Glutamatergic neuron (in vitro differentiated cells): ENCODE measurements around the gene TRIM59. TPM values are rescaled to one million over a fixed set of nuclear protein-coding genes. Genes with fewer than 3 reads are reported as not detected.

Experiments
- DNase-seq: peaks from one replicate; pipeline ENCODE4 v3.0.0; 2022
- H3K27ac Mint-ChIP-seq: one replicate; pipeline ENCODE4 v1.8.0; 2020; ENCODE audit warnings: mild to moderate bottlenecking, mixed read lengths, inconsistent platforms; ENCODE audit not compliant: unreplicated experiment
- H3K27me3 Mint-ChIP-seq: one replicate; pipeline ENCODE4 v1.8.0; 2020; ENCODE audit warnings: mild to moderate bottlenecking, moderate library complexity, mixed read lengths, inconsistent platforms; ENCODE audit not compliant: unreplicated experiment
- H3K36me3 Mint-ChIP-seq: one replicate; pipeline ENCODE4 v1.8.0; 2020; ENCODE audit warnings: mild to moderate bottlenecking, mixed read lengths, inconsistent platforms; ENCODE audit not compliant: unreplicated experiment
- H3K4me1 Mint-ChIP-seq: one replicate; pipeline ENCODE4 v1.8.0; 2020; ENCODE audit warnings: mild to moderate bottlenecking, low read depth, mixed read lengths, inconsistent platforms; ENCODE audit not compliant: unreplicated experiment
- H3K4me3 Mint-ChIP-seq: one replicate; pipeline ENCODE4 v1.8.0; 2020; ENCODE audit warnings: mild to moderate bottlenecking, mixed read lengths, inconsistent platforms; ENCODE audit not compliant: unreplicated experiment
- H3K9me3 Mint-ChIP-seq: one replicate; pipeline ENCODE4 v1.8.0; 2020; ENCODE audit warnings: mild to moderate bottlenecking, moderate library complexity, mixed read lengths, inconsistent platforms; ENCODE audit not compliant: unreplicated experiment
- CTCF ChIP-seq: fragments of 200-600 bp; sonication (generic); IDR thresholded peaks from one replicate; pipeline ENCODE4 v1.5.0; 2021; ENCODE audit not compliant: partially characterized antibody, unreplicated experiment
- total RNA-seq: library from RNA; stranded (reverse); fragmentation: NEBNext Ultra II Directional; extraction: Animal tissue kit (Norgen Biotek cat#: 25700); gene quantifications from one replicate; pipeline ENCODE4 v1.2.1, GENCODE V29; 2021; ENCODE audit not compliant: unreplicated experiment

TRIM59 gene
- total RNA-seq, 1 donor from 2014 or later = 10.1 TPM

DNA sequence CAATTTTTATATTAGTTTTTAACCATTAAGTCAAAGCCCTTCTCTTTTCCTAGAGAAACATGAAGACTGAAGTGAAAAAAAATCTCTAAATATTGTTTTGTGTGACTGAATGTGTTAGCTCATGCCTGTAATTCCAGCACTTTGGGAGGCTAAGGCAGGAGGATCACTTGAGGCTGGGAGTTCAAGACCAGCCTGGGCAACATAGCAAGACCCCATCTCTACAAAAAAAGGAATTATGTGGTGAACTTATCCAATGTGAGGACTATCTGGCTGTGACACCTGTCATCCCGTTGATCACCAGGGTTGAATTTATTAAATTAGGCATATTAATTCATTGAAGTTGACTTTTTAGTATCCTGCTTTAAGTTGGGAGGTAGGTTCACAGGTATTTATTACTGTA is 37.1 kb downstream of the TRIM59 start:
- no peak overlapping the region for H3K27ac Mint-ChIP-seq
- no peaks in the 10 kb centered on the region for H3K4me1 Mint-ChIP-seq
- DNase-seq = no peak
- no peaks in the 10 kb centered on the region for H3K36me3 Mint-ChIP-seq
- no peak overlapping the region for H3K4me3 Mint-ChIP-seq
- no peaks in the 10 kb centered on the region for H3K27me3 Mint-ChIP-seq
- no peak for TF ChIP-seq CTCF
- peaks cover 1% of the 10 kb centered on the region for H3K9me3 Mint-ChIP-seq

GRCh38 chr3:160409812-160410610 is 39.6 kb downstream of the TRIM59 start:
- TF ChIP-seq CTCF = no peak
- H3K27ac Mint-ChIP-seq = no peak overlapping the region
- no peaks in the 10 kb centered on the region for H3K27me3 Mint-ChIP-seq
- H3K9me3 Mint-ChIP-seq = peaks cover 1% of the 10 kb centered on the region
- no peak overlapping the region for H3K4me3 Mint-ChIP-seq
- no peaks in the 10 kb centered on the region for H3K4me1 Mint-ChIP-seq
- H3K36me3 Mint-ChIP-seq = no peaks in the 10 kb centered on the region
- DNase-seq = no peak

GRCh38 chr3:160403796-160404470 is 45.7 kb downstream of the TRIM59 start:
- Mint-ChIP-seq H3K9me3 (peaks cover 15% of the 10 kb centered on the region), H3K4me3 (peak overlapping the region; percentile 65), H3K27ac (peak overlapping the region; percentile 23), H3K36me3 (no peaks in the 10 kb centered on the region), H3K4me1 (peaks cover 11% of the 10 kb centered on the region), H3K27me3 (peaks cover 5% of the 10 kb centered on the region)
- no peak for TF ChIP-seq CTCF
- DNase-seq = no peak

DNA sequence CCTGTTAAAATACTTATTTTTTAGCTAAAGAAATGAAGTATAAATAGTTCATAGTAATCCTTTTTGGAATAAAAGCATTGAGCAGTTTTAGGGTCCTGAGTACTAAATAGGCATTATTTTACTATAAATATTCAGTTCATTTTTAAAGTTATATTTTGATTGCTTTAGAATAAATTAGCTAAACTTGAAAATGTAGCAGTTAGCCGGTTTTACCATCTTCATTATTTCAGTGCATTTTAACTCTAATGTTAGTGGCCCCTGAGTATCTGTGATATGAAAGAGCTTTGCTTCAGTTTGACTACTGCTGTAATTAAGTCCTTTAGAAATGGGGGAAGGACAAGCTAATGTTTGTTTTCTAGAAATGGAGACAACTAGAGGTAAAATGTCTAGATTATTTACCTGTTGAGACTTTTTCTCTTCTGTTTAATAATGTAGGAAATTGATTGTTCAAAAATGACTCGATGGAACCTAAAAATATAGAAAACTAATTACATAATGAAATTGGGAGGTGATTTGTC is 46.5 kb downstream of the TRIM59 start:
- H3K27ac Mint-ChIP-seq = peak overlapping the region; percentile 78
- no peaks in the 10 kb centered on the region for H3K36me3 Mint-ChIP-seq

More for the DNA sequence above, 46.5 kb downstream of the TRIM59 start:
- no peak for TF ChIP-seq CTCF
- H3K27me3 Mint-ChIP-seq = peaks cover 5% of the 10 kb centered on the region
- DNase-seq = no peak
- H3K9me3 Mint-ChIP-seq = peaks cover 14% of the 10 kb centered on the region
- peaks cover 11% of the 10 kb centered on the region for H3K4me1 Mint-ChIP-seq
- peak overlapping the region; percentile 94 for H3K4me3 Mint-ChIP-seq
